Neuronal stem cell (in vitro differentiated cells): Measurements from ENCODE around the gene KCP.

Experiments used
- DNase-seq: peaks from one replicate; pipeline ENCODE4 v3.0.0-alpha.2; 2013; ENCODE audit warnings: low spot score
- H2AFZ ChIP-seq: one replicate; pipeline ENCODE4 v1.6.1; 2013; ENCODE audit warnings: mild to moderate bottlenecking, low read length, inconsistent platforms
- H2AK5ac ChIP-seq: 2 replicates; pipeline ENCODE4 v1.6.1; 2013; ENCODE audit warnings: low read depth, mild to moderate bottlenecking, inconsistent platforms, low read length, moderate library complexity, mixed read lengths
- H2BK120ac ChIP-seq: 2 replicates; pipeline ENCODE4 v1.6.1; 2013; ENCODE audit warnings: low read depth, mild to moderate bottlenecking, inconsistent platforms, low read length, moderate library complexity, mixed read lengths
- H2BK12ac ChIP-seq: one replicate; pipeline ENCODE4 v1.6.1; 2013; ENCODE audit warnings: low read length, inconsistent platforms
- H2BK15ac ChIP-seq: 2 replicates; pipeline ENCODE4 v1.6.1; 2013; ENCODE audit warnings: mild to moderate bottlenecking, low read length, inconsistent platforms, mixed read lengths
- H2BK5ac ChIP-seq: one replicate; pipeline ENCODE4 v1.6.1; 2013; ENCODE audit warnings: inconsistent platforms, mild to moderate bottlenecking, low read length, moderate library complexity
- H3K14ac ChIP-seq: one replicate; pipeline ENCODE4 v1.6.1; 2013; ENCODE audit warnings: low read length, inconsistent platforms
- H3K18ac ChIP-seq: 2 replicates; pipeline ENCODE4 v1.6.1; 2013; ENCODE audit warnings: low read length, inconsistent platforms
- H3K23ac ChIP-seq: 2 replicates; pipeline ENCODE4 v1.6.1; 2013; ENCODE audit warnings: low read depth, mild to moderate bottlenecking, mixed read lengths, low read length, inconsistent platforms; ENCODE audit not compliant: poor library complexity
- H3K27ac ChIP-seq: replicated peaks from 3 replicates; pipeline ENCODE4 v1.5.1; 2013; ENCODE audit warnings: low read length, inconsistent platforms
- H3K27me3 ChIP-seq, 3 experiments: 2 replicates each; pipeline ENCODE4 v1.6.1; 2013; ENCODE audit warnings: low read length in 3 of 3, mild to moderate bottlenecking in 2 of 3, inconsistent platforms in 1 of 3, low read depth in 1 of 3, mixed read lengths in 1 of 3, moderate library complexity in 1 of 3; ENCODE audit not compliant: control insufficient read depth in 3 of 3, insufficient read depth in 3 of 3
- H3K36me3 ChIP-seq, 2 donors: replicated peaks in 1 of 2; 2 replicates each; pipeline ENCODE4 v1.6.1; 2013; ENCODE audit warnings: low read length in 2 of 2; ENCODE audit not compliant: control insufficient read depth in 2 of 2, insufficient read depth in 2 of 2
- H3K4ac ChIP-seq: 2 replicates; pipeline ENCODE4 v1.6.1; 2013; ENCODE audit warnings: inconsistent platforms, mild to moderate bottlenecking, low read length, moderate library complexity
- H3K4me1 ChIP-seq, 2 donors: 1 replicate in 1 of 2; 2 replicates in 1 of 2; pipeline ENCODE4 v1.6.1; 2013; ENCODE audit warnings: low read length in 2 of 2, low read depth in 1 of 2; ENCODE audit not compliant: control insufficient read depth in 2 of 2, insufficient read depth in 1 of 2
- H3K4me2 ChIP-seq: one replicate; pipeline ENCODE4 v1.6.1; 2013; ENCODE audit warnings: mild to moderate bottlenecking, low read length, inconsistent platforms; ENCODE audit not compliant: insufficient read depth, poor library complexity, severe bottlenecking
- H3K4me3 ChIP-seq, 2 donors: 2 replicates each; pipeline ENCODE4 v1.5.1; 2013; ENCODE audit warnings: low read length in 2 of 2, mild to moderate bottlenecking in 2 of 2, inconsistent platforms in 1 of 2, moderate library complexity in 1 of 2
- H3K79me1 ChIP-seq: one replicate; pipeline ENCODE4 v1.6.1; 2013; ENCODE audit warnings: low read depth, mild to moderate bottlenecking, inconsistent platforms, low read length, moderate library complexity
- H3K9ac ChIP-seq: one replicate; pipeline ENCODE4 v1.6.1; 2013; ENCODE audit warnings: mild to moderate bottlenecking, low read depth, low read length, inconsistent platforms; ENCODE audit not compliant: poor library complexity
- H3K9me3 ChIP-seq, 2 donors: replicated peaks in 1 of 2; 2 replicates each; pipeline versions ENCODE3 to v1.6.1; 2013; ENCODE audit warnings: low read length in 2 of 2, mild to moderate bottlenecking in 2 of 2, inconsistent platforms in 1 of 2, low read depth in 1 of 2, mixed read lengths in 1 of 2, moderate library complexity in 1 of 2; ENCODE audit not compliant: control insufficient read depth in 2 of 2, insufficient read depth in 1 of 2
- H4K8ac ChIP-seq: one replicate; pipeline ENCODE4 v1.6.1; 2013; ENCODE audit warnings: low read depth, mild to moderate bottlenecking, inconsistent platforms, low read length, moderate library complexity
- H4K91ac ChIP-seq: one replicate; pipeline ENCODE4 v1.6.1; 2013; ENCODE audit warnings: low read length, low read depth, mild to moderate bottlenecking, inconsistent platforms; ENCODE audit not compliant: poor library complexity
- WGBS, 2 donors: extraction: QIAGEN DNeasy Blood & Tissue Kit; methylation state at CpG; one replicate each; pipeline ENCODE4 v1.1.7; 2013; ENCODE audit warnings: missing lambda C conversion rate in 2 of 2, mixed read lengths in 1 of 2; ENCODE audit not compliant: insufficient read length in 2 of 2, insufficient replicate concordance in 1 of 2; ENCODE audit errors: extremely low coverage in 2 of 2; 5-methylcytosine and 5-hydroxymethylcytosine counted together

Gene KCP

DNA sequence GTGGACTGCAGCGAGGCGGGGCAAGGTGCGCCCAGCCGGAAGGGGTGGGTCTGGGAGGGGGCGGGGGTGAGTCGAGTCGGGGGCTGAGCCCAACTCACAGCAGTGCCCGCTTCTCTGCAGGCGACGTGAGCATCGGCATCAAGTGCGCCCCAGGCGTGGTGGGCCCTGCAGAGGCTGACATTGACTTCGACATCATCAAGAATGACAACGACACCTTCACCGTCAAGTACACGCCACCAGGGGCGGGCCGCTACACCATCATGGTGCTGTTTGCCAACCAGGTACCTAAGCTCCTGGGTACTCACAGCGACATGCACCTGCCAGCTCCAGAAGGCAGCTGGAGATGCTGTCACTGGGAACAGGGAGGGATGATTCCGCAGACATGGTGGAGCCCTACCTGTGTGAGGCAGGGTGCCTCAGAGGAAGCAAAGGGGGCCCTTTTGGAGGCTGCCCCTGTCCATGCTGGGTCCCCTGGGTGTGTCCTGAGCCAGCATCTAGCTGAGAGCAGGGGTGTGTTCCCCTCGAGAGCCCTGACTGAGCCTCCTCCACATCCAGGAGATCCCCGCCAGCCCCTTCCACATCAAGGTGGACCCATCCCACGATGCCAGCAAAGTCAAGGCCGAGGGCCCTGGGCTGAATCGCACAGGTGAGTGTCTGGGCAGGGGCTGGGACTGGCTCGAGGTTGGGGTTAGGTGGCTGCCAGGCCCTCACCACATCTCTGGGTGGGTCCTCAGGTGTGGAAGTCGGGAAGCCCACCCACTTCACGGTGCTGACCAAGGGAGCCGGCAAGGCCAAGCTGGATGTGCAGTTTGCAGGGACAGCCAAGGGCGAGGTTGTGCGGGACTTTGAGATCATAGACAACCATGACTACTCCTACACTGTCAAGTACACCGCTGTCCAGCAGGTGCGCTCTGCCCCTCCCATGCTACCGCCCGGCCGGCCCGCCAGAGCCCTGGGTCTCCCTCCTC is 67.6 kb downstream of the KCP start:
- Histone ChIP-seq H3K79me1 (peaks cover 11% of the 10 kb centered on the region), H2BK5ac (no peak overlapping the region), H4K91ac (no peak overlapping the region), H3K27me3 (no peaks in the 10 kb centered on the region), H3K14ac (peak overlapping the region; percentile 38), H2BK120ac (no peak overlapping the region), H3K23ac (peak overlapping the region; percentile 93), H4K8ac (peak overlapping the region; percentile 96), H2BK15ac (no peak overlapping the region), H3K4me3 (no peak overlapping the region), H3K18ac (no peak overlapping the region), H3K9me3 (peaks cover 0 to 1% of the 10 kb centered on the region in 2 donors), H3K4me1 (no peaks in the 10 kb centered on the region), H3K36me3 (peaks cover 0 to 82% of the 10 kb centered on the region in 2 donors), H2BK12ac (no peak overlapping the region), H3K4ac (no peak overlapping the region), H3K4me2 (no peak overlapping the region), H2AK5ac (peak overlapping the region; percentile 94), H3K9ac (no peak overlapping the region), H2AFZ (no peak overlapping the region), H3K27ac (no peak overlapping the region)
- DNase-seq, result no peak
- no CpG with 5 or more reads among the region's 38 CpGs for WGBS, 2 donors

DNA sequence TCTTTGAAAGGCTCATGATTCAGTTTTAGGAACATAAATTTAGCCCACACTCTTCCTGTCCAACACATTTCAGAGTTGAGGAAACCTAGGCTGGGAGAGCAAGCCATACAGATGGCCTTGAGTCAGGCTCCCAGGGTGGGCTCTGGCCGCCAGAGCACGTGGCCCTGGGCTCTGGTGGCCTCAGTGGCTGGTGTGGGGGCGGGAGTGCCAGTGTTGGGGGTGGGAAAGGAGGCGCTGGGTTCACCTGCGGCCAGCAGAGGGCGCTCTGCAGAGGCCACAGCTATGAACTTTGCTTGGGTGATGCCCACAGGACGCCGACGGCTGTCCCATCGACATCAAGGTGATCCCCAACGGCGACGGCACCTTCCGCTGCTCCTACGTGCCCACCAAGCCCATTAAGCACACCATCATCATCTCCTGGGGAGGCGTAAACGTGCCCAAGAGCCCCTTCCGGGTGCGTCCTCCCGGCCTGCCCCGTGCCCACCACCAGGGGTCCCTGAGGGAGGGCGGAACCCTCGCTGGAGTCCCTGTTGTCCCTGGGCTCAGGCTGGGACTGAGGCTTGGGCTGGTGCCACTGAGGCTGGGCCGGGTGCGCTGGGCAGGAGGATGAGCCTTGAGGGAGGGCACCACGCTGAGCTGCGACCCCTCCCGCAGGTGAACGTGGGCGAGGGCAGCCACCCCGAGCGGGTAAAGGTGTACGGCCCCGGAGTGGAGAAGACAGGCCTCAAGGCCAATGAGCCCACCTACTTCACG is 68.4 kb downstream of the KCP start:
- Histone ChIP-seq H3K9me3 (peaks cover 0 to 1% of the 10 kb centered on the region in 2 donors), H4K91ac (no peak overlapping the region), H3K27me3 (no peaks in the 10 kb centered on the region), H2AFZ (no peak overlapping the region), H2BK120ac (peak overlapping the region; percentile 18), H2BK12ac (peak overlapping the region; percentile 84), H3K18ac (peak overlapping the region; percentile 35), H3K4me3 (peak overlapping the region in 1 of 2 donors; percentile 22), H2BK15ac (peak overlapping the region; percentile 26), H3K4me2 (no peak overlapping the region), H3K27ac (no peak overlapping the region), H3K14ac (peak overlapping the region; percentile 56), H3K4ac (no peak overlapping the region), H4K8ac (no peak overlapping the region), H2BK5ac (no peak overlapping the region), H3K4me1 (no peaks in the 10 kb centered on the region), H2AK5ac (peak overlapping the region; percentile 94), H3K79me1 (peaks cover 11% of the 10 kb centered on the region), H3K9ac (no peak overlapping the region), H3K23ac (peak overlapping the region; percentile 95), H3K36me3 (peaks cover 0 to 86% of the 10 kb centered on the region in 2 donors)
- no CpG with 5 or more reads among the region's 35 CpGs for WGBS, 2 donors
- DNase-seq, result peak; percentile 36

- peaks cover 0 to 85% of the 10 kb centered on the region in 2 donors for H3K36me3 ChIP-seq
- no peaks in the 10 kb centered on the region for H3K4me1 ChIP-seq
- peak overlapping the region; percentile 48 for H3K18ac ChIP-seq
- H2AK5ac ChIP-seq, result no peak overlapping the region
- no peak overlapping the region for H2BK120ac ChIP-seq
- peaks cover 0 to 1% of the 10 kb centered on the region in 2 donors for H3K9me3 ChIP-seq
- H3K79me1 ChIP-seq, result peaks cover 15% of the 10 kb centered on the region
- H4K8ac ChIP-seq, result no peak overlapping the region
- WGBS, 2 donors, result no CpG with 5 or more reads among the region's 17 CpGs
- DNase-seq, result no peak
- H3K14ac ChIP-seq, result peak overlapping the region; percentile 0
- no peak overlapping the region for H2BK12ac ChIP-seq
- peak overlapping the region; percentile 49 for H2BK15ac ChIP-seq
- no peak overlapping the region for H3K4me2 ChIP-seq
- no peak overlapping the region for H4K91ac ChIP-seq
- H3K23ac ChIP-seq, result peak overlapping the region; percentile 65
- H3K27ac ChIP-seq, result no peak overlapping the region
- no peaks in the 10 kb centered on the region for H3K27me3 ChIP-seq
- no peak overlapping the region for H3K4ac ChIP-seq
- no peak overlapping the region for H2AFZ ChIP-seq
- no peak overlapping the region for H3K4me3 ChIP-seq
- H3K9ac ChIP-seq, result peak overlapping the region; percentile 2
- H2BK5ac ChIP-seq, result no peak overlapping the region
These were observed 69.3 kb downstream of the KCP start for GRCh38 chr7:128841171-128841690.
